ENCODE measurements around the gene CCDC43.
A peak's percentile ranks its signal among the peaks of the same experiment; 100 is the strongest.
"Not testable (repeated sequence)": the region's sequence is repeated elsewhere in the genome, so short reads cannot be mapped to it uniquely, and the experiment has no call there.

Gene CCDC43

DNA sequence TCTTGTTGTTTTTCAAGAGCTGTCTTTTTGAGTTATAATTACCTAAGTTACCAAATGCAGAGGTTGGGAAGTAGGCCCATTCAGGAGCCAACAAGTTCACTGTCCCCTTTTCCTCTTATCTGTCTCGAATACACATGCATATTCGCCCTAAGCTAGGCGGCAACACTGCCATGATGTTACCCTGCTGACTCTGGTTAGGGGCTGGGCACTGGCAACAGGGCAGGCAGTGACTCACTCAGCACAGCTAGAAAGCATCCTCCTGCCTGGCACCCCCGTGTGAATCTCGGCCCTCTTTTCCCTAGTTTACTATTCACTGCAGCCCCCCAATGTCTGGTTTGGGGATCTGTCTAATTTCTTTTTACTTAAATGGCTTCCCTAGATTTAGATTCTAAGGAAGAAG is 32.7 kb upstream of the CCDC43 start:
- no peak for DNase-seq
- ChIA-PET POLR2A (no interaction called here), CTCF (interaction anchor here (1.4 kb wide), 1 partner anchor 12 kb away, joined by 3 read pairs; no protein-coding TSS in a partner anchor)
- Histone ChIP-seq H3K36me3 (ENCODE audit: control insufficient read depth in 4 of 4, insufficient read depth in 4 of 4, low read length in 3 of 4) (peaks cover 2 to 45% (median 16%) of the 10 kb centered on the region in 4 experiments), H3K27me3 (replicated peaks in 2 of 5; ENCODE audit: control insufficient read depth in 4 of 5, insufficient read depth in 5 of 5, low read length in 4 of 5) (no peaks in the 10 kb centered on the region), H3K9me3 (ENCODE audit: control extremely low read depth in 1 of 5, control insufficient read depth in 4 of 5, insufficient read depth in 2 of 5, low read depth in 1 of 5, low read length in 4 of 5) (no peaks in the 10 kb centered on the region), H3K4me1 (ENCODE audit: control extremely low read depth in 1 of 4, control insufficient read depth in 4 of 4, insufficient read depth in 4 of 4, low read length in 3 of 4) (no peaks in the 10 kb centered on the region), H3K4me3 (ENCODE audit: control insufficient read depth in 1 of 7, extremely low read depth in 1 of 7, insufficient read depth in 4 of 7, low read depth in 2 of 7, low read length in 6 of 7) (no peak overlapping the region), H3K27ac (ENCODE audit: insufficient read depth in 1 of 2, low read depth in 1 of 2, low read length in 2 of 2, poor library complexity in 1 of 2, severe bottlenecking in 2 of 2) (no peak overlapping the region)
- 100% methylated on average over 3 of the region's 5 CpGs for WGBS (ENCODE audit: insufficient coverage)

DNA sequence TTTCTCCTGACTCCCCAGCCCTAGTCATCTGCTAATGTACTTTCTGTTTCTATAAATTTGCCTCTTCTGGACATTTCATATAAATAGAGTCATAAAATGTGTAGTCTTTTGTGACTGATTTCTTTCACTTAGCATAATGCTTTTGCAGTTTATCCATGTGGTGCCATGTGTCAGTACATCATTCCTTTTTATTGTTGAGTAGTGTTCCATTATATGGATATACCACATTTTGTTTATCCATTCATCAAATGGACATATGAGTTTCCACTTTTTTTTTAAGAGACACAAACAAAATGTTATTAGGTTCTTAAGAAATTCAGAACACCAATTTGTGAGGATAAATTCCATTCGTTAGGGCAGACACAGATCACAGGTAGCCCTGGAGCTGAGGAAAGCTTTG is 29.9 kb upstream of the CCDC43 start:
- ChIA-PET CTCF (no interaction called here), POLR2A (interaction anchor here (0.6 kb wide), 1 partner anchor 819 kb away, joined by 4 read pairs; no protein-coding TSS in a partner anchor)
- Histone ChIP-seq H3K36me3 (ENCODE audit: control insufficient read depth in 4 of 4, insufficient read depth in 4 of 4, low read length in 3 of 4) (peaks cover 2 to 36% (median 14%) of the 10 kb centered on the region in 4 experiments), H3K4me1 (ENCODE audit: control extremely low read depth in 1 of 4, control insufficient read depth in 4 of 4, insufficient read depth in 4 of 4, low read length in 3 of 4) (no peaks in the 10 kb centered on the region), H3K27me3 (replicated peaks in 2 of 5; ENCODE audit: control insufficient read depth in 4 of 5, insufficient read depth in 5 of 5, low read length in 4 of 5) (no peaks in the 10 kb centered on the region), H3K27ac (ENCODE audit: insufficient read depth in 1 of 2, low read depth in 1 of 2, low read length in 2 of 2, poor library complexity in 1 of 2, severe bottlenecking in 2 of 2) (no peak overlapping the region), H3K4me3 (ENCODE audit: control insufficient read depth in 1 of 7, extremely low read depth in 1 of 7, insufficient read depth in 4 of 7, low read depth in 2 of 7, low read length in 6 of 7) (no peak overlapping the region), H3K9me3 (ENCODE audit: control extremely low read depth in 1 of 5, control insufficient read depth in 4 of 5, insufficient read depth in 2 of 5, low read depth in 1 of 5, low read length in 4 of 5) (no peaks in the 10 kb centered on the region)
- DNase-seq, result no peak
- WGBS (ENCODE audit: insufficient coverage), result 100% methylated on average over 1 of the region's 1 CpG

DNA sequence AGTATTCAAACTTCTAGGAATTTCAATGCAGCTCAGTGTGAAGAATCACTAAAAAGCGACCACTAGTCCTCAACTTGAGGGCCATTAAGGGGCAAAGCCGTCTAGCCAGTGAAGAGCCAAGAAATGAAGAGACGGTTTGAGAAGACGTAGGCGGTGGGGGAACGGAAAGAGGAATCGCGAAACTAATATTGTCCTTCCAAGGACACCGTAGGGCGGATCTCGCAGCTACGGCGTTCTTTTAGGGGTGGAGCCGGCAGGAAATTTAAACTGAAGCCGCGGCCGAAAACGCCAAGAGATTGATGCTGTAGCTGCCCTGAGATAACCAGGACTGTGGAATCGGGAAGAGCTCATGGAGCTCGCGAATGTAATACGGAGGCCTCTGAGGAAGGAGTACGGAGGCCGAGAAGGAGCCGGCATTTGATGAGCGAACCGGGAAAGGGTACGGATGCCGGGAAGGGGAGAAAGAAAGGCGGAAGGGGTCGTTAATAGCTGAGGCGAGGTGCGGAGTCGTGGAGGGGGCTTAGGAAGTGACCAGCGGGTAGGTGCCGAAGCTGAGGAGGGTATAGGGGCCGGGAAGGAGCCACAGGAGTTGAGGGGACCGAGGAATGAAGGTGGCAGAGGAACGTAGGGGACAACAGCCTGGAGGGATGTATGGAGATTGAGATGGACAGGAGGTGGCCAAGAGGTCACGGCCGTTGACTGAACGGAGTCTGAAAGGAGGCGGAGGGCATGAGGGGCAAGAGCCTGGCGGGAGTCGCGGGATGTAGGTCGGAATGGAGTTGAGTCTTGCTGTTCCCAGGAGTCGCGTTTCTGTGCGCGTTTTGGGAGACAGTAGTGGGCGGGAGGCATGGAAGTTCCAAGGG is 19.1 kb upstream of the CCDC43 start, which contains the start of gene DBF4B:
Gene DBF4B, plus strand, starts transcription at position 265 of the 863 bp plus-strand sequence. Its CDS starts 156 bp downstream, at position 421.
- Histone ChIP-seq H3K27me3 (replicated peaks in 2 of 5; ENCODE audit: control insufficient read depth in 4 of 5, insufficient read depth in 5 of 5, low read length in 4 of 5) (no peaks in the 10 kb centered on the region), H3K36me3 (ENCODE audit: control insufficient read depth in 4 of 4, insufficient read depth in 4 of 4, low read length in 3 of 4) (peaks cover 0 to under 1% (median under 1%) of the 10 kb centered on the region in 4 experiments), H3K4me1 (ENCODE audit: control extremely low read depth in 1 of 4, control insufficient read depth in 4 of 4, insufficient read depth in 4 of 4, low read length in 3 of 4) (peaks cover 13 to 19% (median 16%) of the 10 kb centered on the region in 4 experiments), H3K27ac (ENCODE audit: insufficient read depth in 1 of 2, low read depth in 1 of 2, low read length in 2 of 2, poor library complexity in 1 of 2, severe bottlenecking in 2 of 2) (peak within 1 kb of the TSS; percentile 80 to 88), H3K9me3 (ENCODE audit: control extremely low read depth in 1 of 5, control insufficient read depth in 4 of 5, insufficient read depth in 2 of 5, low read depth in 1 of 5, low read length in 4 of 5) (no peaks in the 10 kb centered on the region), H3K4me3 (ENCODE audit: control insufficient read depth in 1 of 7, extremely low read depth in 1 of 7, insufficient read depth in 4 of 7, low read depth in 2 of 7, low read length in 6 of 7) (peak within 1 kb of the TSS; percentile 79 to 99 (median 95))
- ChIA-PET CTCF (interaction anchor here (1.1 kb wide), 1 partner anchor 17 kb away, joined by 5 read pairs; no protein-coding TSS in a partner anchor), POLR2A (interaction anchor here (1.3 kb wide), 1 partner anchor 59 kb away, joined by 4 read pairs; no protein-coding TSS in a partner anchor)
- WGBS (ENCODE audit: insufficient coverage), result under 1% methylated on average over 52 of the region's 52 CpGs
- DNase-seq, result peak; percentile 90 to 95 (median 93)

DNA sequence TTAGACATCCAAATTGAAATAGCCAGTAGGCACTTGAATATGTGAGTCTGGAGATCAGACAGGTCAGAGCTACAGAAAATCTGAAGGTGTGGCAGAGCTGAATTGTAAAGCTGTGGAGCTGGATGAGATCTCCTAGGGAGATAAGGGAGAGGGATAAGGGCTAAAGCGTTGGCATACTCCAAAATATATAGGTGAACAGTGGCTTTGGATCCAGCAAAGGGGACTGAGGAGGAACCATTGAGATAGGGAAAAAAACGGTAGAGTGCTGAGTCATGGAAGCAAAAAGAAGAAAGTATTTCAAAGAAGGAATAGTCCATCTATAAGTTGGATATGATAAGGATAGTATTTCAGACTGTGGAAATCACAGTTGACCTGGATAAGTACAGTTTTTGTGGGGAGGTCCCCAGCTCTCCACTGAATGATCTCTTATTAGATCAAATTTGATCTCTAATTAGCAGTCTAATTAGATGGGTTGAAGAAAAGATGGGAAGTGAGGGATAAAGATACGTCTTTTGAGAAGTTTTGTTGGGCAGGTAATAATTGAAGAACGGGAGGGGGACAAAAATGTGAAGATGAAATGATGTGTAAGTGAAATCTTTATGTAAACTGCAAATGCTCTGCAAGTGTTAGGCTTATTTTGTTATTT is 18.3 kb upstream of the CCDC43 start:
- peak overlapping the region; percentile 80 to 88 for H3K27ac ChIP-seq (ENCODE audit: insufficient read depth in 1 of 2, low read depth in 1 of 2, low read length in 2 of 2, poor library complexity in 1 of 2, severe bottlenecking in 2 of 2)
- POLR2A ChIA-PET, result interaction anchor here (1.3 kb wide), 1 partner anchor 60 kb away, joined by 4 read pairs; no protein-coding TSS in a partner anchor

DNA sequence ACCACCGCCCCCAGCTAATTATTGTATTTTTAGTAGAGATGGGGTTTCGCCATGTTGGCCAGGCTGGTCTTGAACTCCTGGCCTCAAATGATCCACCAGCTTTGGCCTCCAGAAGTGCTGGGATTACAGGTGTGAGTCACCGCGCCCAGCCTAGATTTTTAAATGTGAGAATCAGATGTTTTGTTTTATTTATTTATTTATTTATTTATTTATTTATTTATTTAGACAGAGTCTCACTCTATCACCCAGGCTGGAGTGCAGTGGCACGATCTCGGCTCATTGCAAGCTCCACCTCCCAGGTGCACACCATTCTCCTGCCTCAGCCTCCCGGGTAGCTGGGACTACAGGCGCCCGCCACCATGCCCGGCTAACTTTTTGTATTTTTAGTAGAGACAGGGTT is 10.7 kb upstream of the CCDC43 start:
- H3K36me3 ChIP-seq (ENCODE audit: control insufficient read depth in 4 of 4, insufficient read depth in 4 of 4, low read length in 3 of 4); DNase-seq; H3K27me3 ChIP-seq (replicated peaks in 2 of 5; ENCODE audit: control insufficient read depth in 4 of 5, insufficient read depth in 5 of 5, low read length in 4 of 5); H3K4me3 ChIP-seq (ENCODE audit: control insufficient read depth in 1 of 7, extremely low read depth in 1 of 7, insufficient read depth in 4 of 7, low read depth in 2 of 7, low read length in 6 of 7); H3K9me3 ChIP-seq (ENCODE audit: control extremely low read depth in 1 of 5, control insufficient read depth in 4 of 5, insufficient read depth in 2 of 5, low read depth in 1 of 5, low read length in 4 of 5); H3K4me1 ChIP-seq (ENCODE audit: control extremely low read depth in 1 of 4, control insufficient read depth in 4 of 4, insufficient read depth in 4 of 4, low read length in 3 of 4); H3K27ac ChIP-seq (ENCODE audit: insufficient read depth in 1 of 2, low read depth in 1 of 2, low read length in 2 of 2, poor library complexity in 1 of 2, severe bottlenecking in 2 of 2); CTCF ChIA-PET; POLR2A ChIA-PET: not testable (repeated sequence)
- WGBS (ENCODE audit: insufficient coverage), result 93% methylated on average over 4 of the region's 10 CpGs

More for the DNA sequence above, 18.3 kb upstream of the CCDC43 start:
- Histone ChIP-seq H3K4me3 (ENCODE audit: control insufficient read depth in 1 of 7, extremely low read depth in 1 of 7, insufficient read depth in 4 of 7, low read depth in 2 of 7, low read length in 6 of 7) (peak overlapping the region in 6 of 7 experiments; percentile 79 to 99 (median 96)), H3K27me3 (replicated peaks in 2 of 5; ENCODE audit: control insufficient read depth in 4 of 5, insufficient read depth in 5 of 5, low read length in 4 of 5) (no peaks in the 10 kb centered on the region), H3K9me3 (ENCODE audit: control extremely low read depth in 1 of 5, control insufficient read depth in 4 of 5, insufficient read depth in 2 of 5, low read depth in 1 of 5, low read length in 4 of 5) (no peaks in the 10 kb centered on the region), H3K4me1 (ENCODE audit: control extremely low read depth in 1 of 4, control insufficient read depth in 4 of 4, insufficient read depth in 4 of 4, low read length in 3 of 4) (peaks cover 13 to 19% (median 16%) of the 10 kb centered on the region in 4 experiments), H3K36me3 (ENCODE audit: control insufficient read depth in 4 of 4, insufficient read depth in 4 of 4, low read length in 3 of 4) (no peaks in the 10 kb centered on the region)
- CTCF ChIA-PET, result interaction anchor here (1.1 kb wide), 1 partner anchor 17 kb away, joined by 5 read pairs; no protein-coding TSS in a partner anchor
- WGBS (ENCODE audit: insufficient coverage), result 42% methylated on average over 2 of the region's 4 CpGs
- peak in 2 of 3 donors; percentile 36 to 39 for DNase-seq

DNA sequence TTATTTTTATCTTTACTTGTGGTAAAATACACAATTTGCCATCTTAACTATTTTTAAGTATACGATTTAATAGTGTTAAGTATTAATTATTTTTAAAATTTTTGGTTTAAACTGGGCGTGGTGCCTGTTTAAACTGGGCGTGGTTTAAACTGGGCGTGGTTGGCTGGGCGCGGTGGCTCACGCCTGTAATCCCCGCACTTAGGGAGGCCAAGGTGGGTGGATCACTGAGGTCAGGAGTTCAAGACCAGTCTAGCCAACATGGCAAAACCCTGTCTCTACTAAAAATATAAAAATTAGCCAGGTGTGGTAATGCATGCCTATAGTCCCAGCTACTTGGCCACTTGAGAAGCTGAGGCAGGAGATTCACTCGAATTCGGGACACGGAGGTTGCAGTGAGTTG is 4.0 kb upstream of the CCDC43 start:
- no peaks in the 10 kb centered on the region for H3K27me3 ChIP-seq (replicated peaks in 2 of 5; ENCODE audit: control insufficient read depth in 4 of 5, insufficient read depth in 5 of 5, low read length in 4 of 5)
- H3K36me3 ChIP-seq (ENCODE audit: control insufficient read depth in 4 of 4, insufficient read depth in 4 of 4, low read length in 3 of 4), result no peaks in the 10 kb centered on the region
- no peak overlapping the region for H3K4me3 ChIP-seq (ENCODE audit: control insufficient read depth in 1 of 7, extremely low read depth in 1 of 7, insufficient read depth in 4 of 7, low read depth in 2 of 7, low read length in 6 of 7)
- POLR2A ChIA-PET, result no interaction called here
- H3K9me3 ChIP-seq (ENCODE audit: control extremely low read depth in 1 of 5, control insufficient read depth in 4 of 5, insufficient read depth in 2 of 5, low read depth in 1 of 5, low read length in 4 of 5), result no peaks in the 10 kb centered on the region
- CTCF ChIA-PET, result no interaction called here
- no peak for DNase-seq
- no peak overlapping the region for H3K27ac ChIP-seq (ENCODE audit: insufficient read depth in 1 of 2, low read depth in 1 of 2, low read length in 2 of 2, poor library complexity in 1 of 2, severe bottlenecking in 2 of 2)
- H3K4me1 ChIP-seq (ENCODE audit: control extremely low read depth in 1 of 4, control insufficient read depth in 4 of 4, insufficient read depth in 4 of 4, low read length in 3 of 4), result peaks cover 5 to 18% (median 14%) of the 10 kb centered on the region in 4 experiments
- WGBS (ENCODE audit: insufficient coverage), result 90% methylated on average over 5 of the region's 11 CpGs

All from common myeloid progenitor, CD34-positive (primary cell).